Adrenal gland (tissue), 12 donors: Measurements from ENCODE around the gene KCNA3. TPM values are rescaled to one million over a fixed set of nuclear protein-coding genes. Genes with fewer than 3 reads are reported as not detected.

Experiments
- DNase-seq, 7 donors: peaks; one replicate each; pipeline ENCODE4 v3.0.0-alpha.2; 2019 to 2020
- H3K27ac ChIP-seq, 5 donors: fragments of 200-600 bp; sonication (generic) in 4 of 5; 1 replicate in 3 of 5; 2 replicates in 2 of 5; pipeline versions ENCODE4 v1.5.1 to v1.8.0; 2016 to 2020; ENCODE audit warnings: mild to moderate bottlenecking in 1 of 5
- H3K27me3 ChIP-seq: fragments of 200-600 bp; 2 replicates; pipeline ENCODE4 v1.8.0; 2021
- H3K36me3 ChIP-seq, 2 donors: fragments of 200-600 bp; replicated peaks in 1 of 2; 1 replicate in 1 of 2; 2 replicates in 1 of 2; pipeline versions ENCODE4 v1.5.1 to v1.8.0; 2018 to 2022
- H3K4me1 ChIP-seq, 2 donors: fragments of 200-600 bp; replicated peaks in 1 of 2; 1 replicate in 1 of 2; 2 replicates in 1 of 2; pipeline versions ENCODE4 v1.5.1 to v1.8.0; 2018 to 2021
- H3K4me3 ChIP-seq, 4 donors: fragments of 200-600 bp; sonication (generic) in 3 of 4; one replicate each; pipeline ENCODE4 v1.5.1; 2016 to 2018
- H3K9me3 ChIP-seq, 3 donors: fragments of 200-600 bp; sonication (generic) in 1 of 3; replicated peaks in 1 of 3; 1 replicate in 2 of 3; 2 replicates in 1 of 3; pipeline versions ENCODE4 v1.5.1 to v1.8.0; 2016 to 2021
- CTCF ChIP-seq, 6 experiments: fragments of 450-650 bp in 4 of 6; fragments of 200-600 bp in 2 of 6; sonication (generic) in 1 of 6; IDR thresholded peaks; 1 replicate in 5 of 6; 2 replicates in 1 of 6; pipeline versions ENCODE4 v1.5.1 to v1.8.0; 2016 to 2021; ENCODE audit warnings: antibody characterized with exemption in 6 of 6, mild to moderate bottlenecking in 2 of 6, moderate library complexity in 1 of 6
- POLR2A ChIP-seq, 2 donors: fragments of 450-650 bp; IDR thresholded peaks; one replicate each; pipeline ENCODE4 v1.6.1; 2017; ENCODE audit warnings: antibody characterized with exemption in 2 of 2, mild to moderate bottlenecking in 2 of 2, moderate library complexity in 1 of 2
- WGBS, 4 donors: extraction: QIAGEN DNeasy Blood & Tissue Kit in 2 of 4; methylation state at CpG; one replicate each; pipeline versions ENCODE4 v1.1.5 to v1.1.7; 2013 to 2017; 5-methylcytosine and 5-hydroxymethylcytosine counted together
- intact Hi-C, 2 donors: fragments of 100-400 bp; cut with DNase I; formaldehyde crosslinking; loops; one replicate each; pipeline versions ENCODE4 v1.14.1 to v1.15.0; 2022 to 2023
- polyA plus RNA-seq, 3 donors: library from polyadenylated mRNA; stranded (reverse); fragments of 200-250 nt in 2 of 3; fragments of 350-450 nt in 1 of 3; fragmentation: Illumina TruSeq in 1 of 3; extraction: RNeasy Lipid Tissue Mini Kit (QIAGEN cat#74804) in 1 of 3; gene quantifications; one replicate each; pipeline ENCODE4 v1.2.3, GENCODE V29; 2013 to 2014
- total RNA-seq, 9 donors: library from RNA; depleted of rRNA in 4 of 9; stranded (reverse); fragments of >200 nt in 4 of 9; fragments of 120-200 nt in 1 of 9; fragmentation: NEBNext Ultra II Directional in 1 of 9; extraction: Animal tissue kit (Norgen Biotek cat#: 25700) in 1 of 9; gene quantifications; one replicate each; pipeline versions ENCODE4 v1.1.0 to v1.2.4, GENCODE V29; 2013 to 2023
- donor health status: healthy with polysubstance abuse.
- donor health status: Bipolar disorder and iron deficiency.
- donor health status: DM: yes; HTN: yes; CAD: no.
- donor health status: DM: no; HTN: no; CAD: no.
- donor health status: DM: no; HTN: no; CAD: no.
- donor health status: DM: yes; HTN: yes; CAD: no.

Gene KCNA3
- total and polyA plus RNA-seq, 12 donors, result 0.07 to 1.9 (median 0.52) TPM

- no peak overlapping the region for H3K4me3 ChIP-seq
- no peak for TF ChIP-seq POLR2A (IDR thresholded peaks at IDR 0.05)
- TF ChIP-seq CTCF (IDR thresholded peaks at IDR 0.05), result no peak
- DNase-seq, result no peak
- H3K27me3 ChIP-seq, result peaks cover 4% of the 10 kb centered on the region
- no peaks in the 10 kb centered on the region for H3K36me3 ChIP-seq
- H3K4me1 ChIP-seq, result no peaks in the 10 kb centered on the region
- no peaks in the 10 kb centered on the region for H3K9me3 ChIP-seq
- intact Hi-C loops, result no loop called here
- no peak overlapping the region for H3K27ac ChIP-seq
- 33 to 54% (median 37%) methylated on average over 2 of the region's 2 CpGs for WGBS, 4 donors
Measured at GRCh38 chr1:110639724-110640386, 34.9 kb downstream of the KCNA3 start.

GRCh38 chr1:110638556-110638955, 36.2 kb downstream of the KCNA3 start:
- whole genome bisulfite sequencing, 4 donors, result 77 to 86% (median 84%) methylated on average over 6 of the region's 6 CpGs
- no peak for DNase-seq
- Histone ChIP-seq H3K4me1 (no peaks in the 10 kb centered on the region), H3K36me3 (no peaks in the 10 kb centered on the region), H3K9me3 (no peaks in the 10 kb centered on the region), H3K27ac (no peak overlapping the region), H3K4me3 (no peak overlapping the region), H3K27me3 (no peaks in the 10 kb centered on the region)
- intact Hi-C loops, result no loop called here
- no peak for TF ChIP-seq CTCF (IDR thresholded peaks at IDR 0.05)

GRCh38 chr1:110638058-110638457, 36.7 kb downstream of the KCNA3 start:
- Histone ChIP-seq H3K4me3 (no peak overlapping the region), H3K36me3 (no peaks in the 10 kb centered on the region), H3K27me3 (no peaks in the 10 kb centered on the region), H3K9me3 (no peaks in the 10 kb centered on the region), H3K4me1 (no peaks in the 10 kb centered on the region), H3K27ac (no peak overlapping the region)
- TF ChIP-seq POLR2A (IDR thresholded peaks at IDR 0.05), result no peak
- no peak for TF ChIP-seq CTCF (IDR thresholded peaks at IDR 0.05)
- intact Hi-C loops, result no loop called here
- DNase-seq, result no peak
- 43 to 75% (median 70%) methylated on average over 2 of the region's 2 CpGs for WGBS, 4 donors

- Histone ChIP-seq H3K4me1 (no peaks in the 10 kb centered on the region), H3K27me3 (no peaks in the 10 kb centered on the region), H3K36me3 (no peaks in the 10 kb centered on the region), H3K27ac (no peak overlapping the region), H3K9me3 (no peaks in the 10 kb centered on the region), H3K4me3 (no peak overlapping the region)
- TF ChIP-seq POLR2A (IDR thresholded peaks at IDR 0.05) (no peak), CTCF (IDR thresholded peaks at IDR 0.05) (no peak)
- no peak for DNase-seq
- WGBS, 4 donors, result 64 to 83% (median 72%) methylated on average over 2 to 3 of the region's 3 CpGs
- intact Hi-C loops, result no loop called here
Measured at GRCh38 chr1:110637475-110637874, 37.3 kb downstream of the KCNA3 start.
